ENCODE results near the gene CS.

GRCh38 chr12:56257071-56257470, 43.1 kb downstream of the CS start:
- TF ChIP-seq EZH2 (IDR thresholded peaks at IDR 0.05; ENCODE audit: insufficient read depth, poor library complexity, severe bottlenecking) (no peak), EZH2phosphoT487 (IDR thresholded peaks at IDR 0.05; ENCODE audit: insufficient read depth, low read depth) (no peak)
